Prostate gland (tissue), 2 donors: ENCODE results near the gene VAV3. TPM values are rescaled to one million over a fixed set of nuclear protein-coding genes. Genes with fewer than 3 reads are reported as not detected.

Source experiments
- DNase-seq: peaks from one replicate; pipeline ENCODE4 v3.0.0-alpha.2; 2019; ENCODE audit warnings: low spot score
- H3K27ac ChIP-seq, 2 donors: fragments of 200-600 bp; sonication (generic); 2 replicates each; pipeline ENCODE4 v1.5.1; 2017 to 2019
- H3K27me3 ChIP-seq: fragments of 200-600 bp; sonication (generic); replicated peaks from 2 replicates; pipeline ENCODE4 v1.5.1; 2019; ENCODE audit not compliant: insufficient read depth
- H3K36me3 ChIP-seq, 2 donors: fragments of 200-600 bp; sonication (generic); 1 replicate in 1 of 2; 2 replicates in 1 of 2; pipeline versions ENCODE4 v1.5.1 to v1.8.1; 2017 to 2019
- H3K4me1 ChIP-seq: fragments of 200-600 bp; sonication (generic); replicated peaks from 2 replicates; pipeline ENCODE4 v1.5.1; 2019
- H3K4me3 ChIP-seq, 2 donors: fragments of 200-600 bp; sonication (generic); 2 replicates each; pipeline ENCODE4 v1.5.1; 2017 to 2019
- H3K9me3 ChIP-seq: fragments of 200-600 bp; sonication (generic); 2 replicates; pipeline ENCODE4 v1.5.1; 2017
- POLR2A ChIP-seq: fragments of 450-650 bp; IDR thresholded peaks from one replicate; pipeline ENCODE4 v1.6.1; 2016; ENCODE audit warnings: antibody characterized with exemption, mild to moderate bottlenecking
- POLR2AphosphoS5 ChIP-seq: sonication (generic); formaldehyde crosslinking; IDR thresholded peaks from one replicate; pipeline ENCODE4 v1.6.1; 2017; ENCODE audit warnings: antibody characterized with exemption
- WGBS: methylation state at CpG from one replicate; pipeline ENCODE4 v1.1.5; 2018; 5-methylcytosine and 5-hydroxymethylcytosine counted together
- intact Hi-C: fragments of 100-400 bp; cut with DNase I; formaldehyde crosslinking; loops from one replicate; pipeline ENCODE4 v1.14.2; 2022
- total RNA-seq, 2 donors: library from RNA; depleted of rRNA; stranded (reverse); fragments of >200 nt; gene quantifications; one replicate each; pipeline ENCODE4 v1.1.0, GENCODE V29; 2016
- TF ChIP-seq, protein P1 (sequence below), 4 experiments: fragments of 200-600 bp in 2 of 4; fragments of 450-650 bp in 2 of 4; sonication (generic) in 2 of 4; IDR thresholded peaks; 1 replicate in 3 of 4; 2 replicates in 1 of 4; pipeline ENCODE4 v1.5.1; 2016 to 2019; ENCODE audit warnings: antibody characterized with exemption in 4 of 4, mild to moderate bottlenecking in 2 of 4, moderate library complexity in 2 of 4

Gene VAV3
- total RNA-seq, 2 donors from 2014 or later, result 14.5 TPM

DNA sequence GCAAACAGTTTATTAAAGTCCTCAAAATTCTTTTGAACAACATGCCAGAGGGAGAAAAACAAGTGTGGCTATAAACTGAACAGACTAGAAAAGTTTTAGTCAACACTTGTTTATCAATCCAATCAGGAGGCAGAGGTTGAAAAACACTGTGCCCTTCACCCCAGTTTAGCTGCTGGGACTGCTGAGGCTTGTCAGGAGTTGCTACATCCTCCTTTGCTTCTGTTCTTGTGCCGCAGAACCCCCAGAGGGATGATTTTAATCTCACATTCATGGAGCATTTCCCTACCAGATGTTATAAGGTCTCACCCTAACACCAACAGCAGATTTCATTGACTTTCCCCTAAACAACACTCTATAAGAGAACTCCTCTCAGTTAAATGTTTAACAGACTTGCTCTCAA lies 321.2 kb downstream of the VAV3 start:
- H3K4me1 ChIP-seq, result no peaks in the 10 kb centered on the region
- no peak overlapping the region for H3K27ac ChIP-seq
- 40% methylated on average over 1 of the region's 1 CpG for WGBS
- TF ChIP-seq POLR2AphosphoS5, result no peak
- TF ChIP-seq POLR2A, result no peak
- TF ChIP-seq, protein P1, sequence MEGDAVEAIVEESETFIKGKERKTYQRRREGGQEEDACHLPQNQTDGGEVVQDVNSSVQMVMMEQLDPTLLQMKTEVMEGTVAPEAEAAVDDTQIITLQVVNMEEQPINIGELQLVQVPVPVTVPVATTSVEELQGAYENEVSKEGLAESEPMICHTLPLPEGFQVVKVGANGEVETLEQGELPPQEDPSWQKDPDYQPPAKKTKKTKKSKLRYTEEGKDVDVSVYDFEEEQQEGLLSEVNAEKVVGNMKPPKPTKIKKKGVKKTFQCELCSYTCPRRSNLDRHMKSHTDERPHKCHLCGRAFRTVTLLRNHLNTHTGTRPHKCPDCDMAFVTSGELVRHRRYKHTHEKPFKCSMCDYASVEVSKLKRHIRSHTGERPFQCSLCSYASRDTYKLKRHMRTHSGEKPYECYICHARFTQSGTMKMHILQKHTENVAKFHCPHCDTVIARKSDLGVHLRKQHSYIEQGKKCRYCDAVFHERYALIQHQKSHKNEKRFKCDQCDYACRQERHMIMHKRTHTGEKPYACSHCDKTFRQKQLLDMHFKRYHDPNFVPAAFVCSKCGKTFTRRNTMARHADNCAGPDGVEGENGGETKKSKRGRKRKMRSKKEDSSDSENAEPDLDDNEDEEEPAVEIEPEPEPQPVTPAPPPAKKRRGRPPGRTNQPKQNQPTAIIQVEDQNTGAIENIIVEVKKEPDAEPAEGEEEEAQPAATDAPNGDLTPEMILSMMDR (IDR thresholded peaks at IDR 0.05), result no peak
- no peak for DNase-seq
- no peak overlapping the region for H3K4me3 ChIP-seq
- H3K9me3 ChIP-seq, result no peaks in the 10 kb centered on the region
- intact Hi-C loops, result no loop called here
- H3K36me3 ChIP-seq, result no peaks in the 10 kb centered on the region
- no peaks in the 10 kb centered on the region for H3K27me3 ChIP-seq

DNA sequence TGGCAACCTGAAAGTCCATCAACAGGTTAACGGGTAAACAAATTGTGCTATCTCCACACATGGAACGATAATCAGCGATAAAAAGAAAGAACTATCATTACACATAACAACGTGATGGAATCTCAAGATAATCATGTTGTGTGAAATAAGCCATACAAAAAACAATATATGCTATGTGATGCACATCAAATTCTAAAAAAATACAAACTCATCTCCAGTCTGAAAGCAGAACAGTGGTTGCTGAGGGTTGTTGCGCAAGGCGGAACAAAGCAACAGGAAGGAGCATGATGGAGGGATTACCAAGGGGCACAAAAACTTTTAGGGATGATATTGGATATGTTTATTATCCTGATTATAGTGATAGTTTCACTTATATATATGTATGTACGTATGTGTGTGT lies 324.8 kb downstream of the VAV3 start:
- Histone ChIP-seq H3K4me3 (no peak overlapping the region), H3K9me3 (no peaks in the 10 kb centered on the region), H3K27ac (no peak overlapping the region), H3K4me1 (no peaks in the 10 kb centered on the region), H3K27me3 (no peaks in the 10 kb centered on the region), H3K36me3 (no peaks in the 10 kb centered on the region)
- DNase-seq, result no peak
- TF ChIP-seq POLR2A (no peak), POLR2AphosphoS5 (no peak)
- TF ChIP-seq, protein P1 (IDR thresholded peaks at IDR 0.05), result no peak
- WGBS, result 87% methylated on average over 7 of the region's 7 CpGs
- intact Hi-C loops, result no loop called here

DNA sequence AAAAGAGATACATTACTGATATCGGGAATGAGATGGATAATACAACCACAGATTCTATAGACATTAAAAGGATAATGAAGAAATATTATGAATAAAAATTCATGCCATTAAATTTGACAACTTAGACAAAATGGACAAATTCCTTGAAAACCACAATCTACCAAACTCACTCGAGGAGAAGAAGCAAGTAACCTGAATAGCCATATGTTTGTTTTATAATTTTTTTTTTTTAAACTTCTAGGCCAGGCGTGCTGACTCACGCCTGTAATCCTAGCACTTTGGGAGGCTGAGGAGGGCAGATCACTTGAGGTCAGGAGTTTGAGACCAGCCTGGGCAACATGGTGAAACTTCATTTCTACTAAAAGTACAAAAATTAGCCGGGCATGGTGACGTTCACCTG lies 327.9 kb downstream of the VAV3 start:
- intact Hi-C loops, result no loop called here
- 86% methylated on average over 6 of the region's 6 CpGs for WGBS
- Histone ChIP-seq H3K27ac (no peak overlapping the region), H3K9me3 (no peaks in the 10 kb centered on the region), H3K4me1 (no peaks in the 10 kb centered on the region), H3K4me3 (no peak overlapping the region), H3K36me3 (no peaks in the 10 kb centered on the region), H3K27me3 (no peaks in the 10 kb centered on the region)
- TF ChIP-seq POLR2A (no peak), POLR2AphosphoS5 (no peak)
- DNase-seq, result no peak

DNA sequence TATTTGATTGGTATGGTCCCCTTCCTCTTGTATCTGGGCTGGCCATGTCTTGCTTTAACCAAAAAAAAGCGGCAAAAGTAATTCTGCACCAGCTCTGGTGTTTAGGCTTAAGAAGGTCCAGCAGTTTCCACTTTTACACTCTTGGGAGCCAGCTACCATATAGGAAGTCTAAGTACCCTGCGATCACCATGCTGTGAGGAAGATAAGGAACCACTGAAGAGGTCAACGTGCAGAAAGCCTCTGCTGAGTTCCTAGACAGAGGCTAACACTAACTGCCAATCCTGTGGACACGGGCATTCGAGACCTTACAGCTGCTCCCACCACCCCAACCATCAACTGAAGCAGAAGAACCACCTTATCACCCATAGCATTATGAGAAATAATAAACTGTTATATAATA lies 331.4 kb downstream of the VAV3 start:
- no peaks in the 10 kb centered on the region for H3K4me1 ChIP-seq
- 79% methylated on average over 5 of the region's 5 CpGs for whole genome bisulfite sequencing

DNA sequence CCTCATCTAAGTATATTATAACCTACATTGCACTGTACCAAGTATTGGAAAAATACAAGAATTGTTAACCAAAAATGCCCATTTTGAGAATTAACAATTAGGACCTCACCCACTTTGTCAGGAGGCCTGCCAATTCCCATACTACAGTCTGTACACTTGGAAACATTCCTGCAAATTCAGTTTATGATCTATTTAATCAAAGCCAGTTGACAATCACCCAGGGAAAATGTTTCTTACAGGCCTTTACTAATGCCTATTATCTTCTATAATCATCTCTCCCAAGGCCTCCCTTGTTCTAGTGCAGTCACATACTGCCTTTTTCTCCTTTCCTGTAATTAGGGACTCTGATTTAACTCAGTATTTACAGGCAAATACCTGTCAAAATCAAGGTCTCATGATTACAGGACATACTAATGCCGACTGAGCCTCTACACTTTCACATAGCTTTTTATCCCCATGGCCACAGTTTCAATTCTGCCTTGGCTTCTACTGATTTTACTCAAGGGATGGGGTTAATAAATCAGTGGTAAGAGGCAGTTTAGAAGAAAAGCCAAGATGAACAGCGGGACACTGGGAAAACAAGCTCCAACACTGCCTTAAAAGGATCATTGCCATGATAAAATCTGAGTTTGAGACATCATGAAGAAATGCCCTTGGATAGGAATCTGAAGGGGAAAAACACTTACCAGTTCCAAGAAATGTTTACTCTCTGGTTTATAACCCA lies 338.7 kb downstream of the VAV3 start:
- no peaks in the 10 kb centered on the region for H3K27me3 ChIP-seq
- peak; percentile 41 for DNase-seq
- H3K36me3 ChIP-seq, result no peaks in the 10 kb centered on the region
- H3K27ac ChIP-seq, result peak overlapping the region; percentile 37 to 59
- 5% methylated on average over 2 of the region's 2 CpGs for WGBS
- intact Hi-C loops, result no loop called here
- no peaks in the 10 kb centered on the region for H3K4me1 ChIP-seq
- TF ChIP-seq POLR2A (no peak), POLR2AphosphoS5 (peak; percentile 65)
- no peak overlapping the region for H3K4me3 ChIP-seq
- no peaks in the 10 kb centered on the region for H3K9me3 ChIP-seq

More for the DNA sequence above, 331.4 kb downstream of the VAV3 start:
- Histone ChIP-seq H3K9me3 (no peaks in the 10 kb centered on the region), H3K27me3 (no peaks in the 10 kb centered on the region), H3K27ac (no peak overlapping the region), H3K36me3 (no peaks in the 10 kb centered on the region), H3K4me3 (no peak overlapping the region)
- no peak for DNase-seq
- intact Hi-C loops, result no loop called here
- TF ChIP-seq POLR2AphosphoS5 (no peak), POLR2A (no peak)
- TF ChIP-seq, protein P1 (IDR thresholded peaks at IDR 0.05), result no peak
